ENCODE data around the gene RPL34.
A peak's percentile ranks its signal among the peaks of the same experiment; 100 is the strongest.
"Not testable (repeated sequence)": the region's sequence is repeated elsewhere in the genome, so short reads cannot be mapped to it uniquely, and the experiment has no call there.

RPL34 gene

GRCh38 chr4:108620101-108620932 lies at the start of gene RPL34:
RPL34 (plus strand) TSS chr4:108620576; CDS start chr4:108621960, 1,384 bp downstream.
- DNase-seq (ENCODE audit: low read depth) = peak; percentile 95

GRCh38 chr4:108570993-108571569 lies 49.3 kb upstream of the RPL34 start:
- no peak for DNase-seq (ENCODE audit: low read depth)

- no peak for DNase-seq (ENCODE audit: low read depth)
Observed at GRCh38 chr4:108574402-108574801, 46.0 kb upstream of the RPL34 start.

GRCh38 chr4:108581083-108581482 lies 39.3 kb upstream of the RPL34 start:
- no peak for DNase-seq (ENCODE audit: low read depth)

GRCh38 chr4:108586778-108587177 lies 33.6 kb upstream of the RPL34 start:
- DNase-seq (ENCODE audit: low read depth) = no peak

DNA sequence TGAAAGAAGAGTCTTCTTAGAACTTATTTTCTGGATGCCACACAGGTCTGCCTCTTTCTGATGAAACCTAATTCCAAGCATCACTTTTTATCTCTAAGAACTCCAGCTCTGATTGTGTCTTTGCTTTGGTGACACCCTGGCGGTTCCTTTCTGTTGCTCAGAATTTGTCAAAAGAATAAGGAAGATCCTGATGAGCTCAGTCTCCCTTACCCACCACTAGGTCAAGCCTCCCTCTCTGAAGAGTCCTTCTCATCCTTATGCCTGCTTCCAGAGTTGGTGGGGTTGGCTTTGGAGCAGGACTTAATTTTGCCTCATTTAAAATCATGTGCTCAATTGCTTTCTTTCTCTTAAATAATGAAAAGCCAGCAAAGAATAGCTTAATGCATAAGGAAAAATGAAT lies 31.5 kb upstream of the RPL34 start:
- no peak for DNase-seq (ENCODE audit: low read depth)

DNA sequence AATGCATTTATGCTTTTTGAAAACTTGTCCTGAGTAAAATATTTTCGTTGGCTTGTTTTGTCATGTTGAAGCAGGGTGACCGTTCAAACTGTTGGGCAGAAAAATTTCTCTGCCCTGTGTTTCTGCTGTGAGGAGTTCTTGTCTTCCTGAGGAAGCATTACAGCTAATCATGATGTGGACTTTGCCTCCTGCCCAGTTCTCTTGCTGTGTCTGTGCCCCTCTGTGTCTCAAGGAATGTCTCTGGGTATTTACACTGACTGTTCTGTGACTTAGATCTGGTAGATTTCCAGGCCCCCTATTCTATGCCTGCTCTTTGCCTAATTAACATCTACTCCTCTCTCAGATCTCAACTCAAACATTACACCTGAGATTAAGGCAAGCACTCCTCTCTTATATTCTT lies 30.4 kb upstream of the RPL34 start:
- no peak for DNase-seq (ENCODE audit: low read depth)

DNA sequence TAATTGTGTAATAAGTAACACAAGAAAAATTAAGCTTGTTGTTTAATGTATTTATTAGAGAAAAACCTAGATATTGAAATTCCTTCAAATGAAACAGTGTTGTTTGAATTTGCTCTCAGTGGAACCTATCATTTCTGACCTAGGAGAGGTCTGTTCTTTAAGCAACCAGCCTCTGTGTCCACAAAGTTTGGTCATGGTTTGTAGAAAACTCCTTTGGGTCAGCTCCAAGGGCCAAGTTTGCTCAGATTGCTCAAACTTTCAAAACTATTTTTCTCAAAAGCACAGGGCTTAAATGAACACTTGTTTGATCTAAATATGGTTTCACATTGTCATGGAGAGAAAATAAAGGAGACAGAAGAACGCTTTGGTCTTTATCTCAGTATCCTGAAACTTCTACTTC lies 29.6 kb upstream of the RPL34 start:
- DNase-seq (ENCODE audit: low read depth) = no peak

DNA sequence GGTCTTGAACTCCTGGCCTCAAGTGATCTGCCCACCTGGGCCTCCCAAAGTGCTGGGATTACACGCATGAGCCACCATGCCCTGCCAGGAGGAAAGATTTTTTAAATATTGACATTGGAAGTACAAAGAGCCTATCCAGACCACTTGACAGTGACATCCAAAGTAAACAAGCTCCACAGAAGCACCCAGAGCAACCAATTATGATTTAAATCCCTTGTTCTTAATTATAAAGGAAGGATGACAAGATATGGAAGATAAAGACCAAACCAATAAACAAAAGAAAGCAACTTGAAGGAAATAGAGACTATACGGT lies 27.7 kb upstream of the RPL34 start:
- DNase-seq (ENCODE audit: low read depth) = no peak

DNA sequence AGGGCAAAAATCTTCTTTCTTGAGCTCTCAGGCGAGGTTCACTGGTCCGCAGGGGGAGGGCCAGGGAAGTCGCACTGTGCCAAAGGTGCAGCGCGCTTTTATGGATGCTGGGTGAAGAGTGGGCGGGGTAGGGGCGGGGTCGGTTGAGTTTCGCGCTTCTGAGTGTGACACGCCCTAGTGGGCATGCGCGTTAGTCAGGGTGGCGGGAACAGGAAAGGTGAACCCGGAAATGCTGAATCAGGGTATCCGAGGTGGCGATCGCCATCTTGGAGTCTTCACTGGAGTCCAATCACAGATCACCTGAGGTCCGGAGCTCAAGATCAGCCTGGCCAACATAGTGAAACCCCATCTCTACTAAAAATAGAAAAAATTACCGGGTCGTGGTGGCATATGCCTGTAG lies 26.1 kb upstream of the RPL34 start:
- DNase-seq (ENCODE audit: low read depth) = not testable (repeated sequence)

DNA sequence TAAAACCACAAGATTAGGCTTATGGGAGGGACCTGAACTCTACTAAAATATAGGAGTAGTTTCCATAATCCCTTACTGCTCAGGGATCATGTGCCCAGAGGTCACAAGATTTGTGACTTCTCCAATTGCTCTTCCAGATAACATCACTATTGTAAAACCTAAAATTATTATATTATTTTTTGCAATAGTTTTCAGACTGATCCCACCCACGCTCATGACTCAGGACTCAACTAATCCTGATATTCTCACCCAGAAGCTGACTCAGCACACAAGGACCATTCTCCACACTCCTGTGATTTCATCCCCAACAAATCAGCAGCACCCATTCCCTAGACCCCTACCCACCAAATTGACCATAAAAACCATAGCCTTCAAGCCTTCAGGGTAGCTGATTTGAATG lies 24.0 kb upstream of the RPL34 start:
- DNase-seq (ENCODE audit: low read depth) = no peak

DNA sequence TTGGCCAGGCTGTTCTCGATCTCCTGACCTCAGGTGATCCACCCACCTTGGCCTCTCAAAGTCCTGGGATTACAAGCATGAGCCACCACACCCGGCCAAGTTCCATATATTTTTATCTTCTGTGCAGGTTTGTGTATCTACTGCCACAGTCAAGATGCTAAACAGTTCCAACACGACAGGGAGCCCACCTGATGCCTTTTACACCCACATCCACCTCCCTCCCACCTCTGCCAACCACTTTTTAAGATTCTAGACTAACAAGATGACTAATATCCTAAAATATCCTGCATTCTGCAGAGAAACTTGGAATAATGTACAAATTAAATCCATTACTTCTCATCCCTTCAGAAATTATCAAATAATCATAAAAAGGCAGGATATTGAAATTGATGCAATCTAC lies 19.3 kb upstream of the RPL34 start:
- no peak for DNase-seq (ENCODE audit: low read depth)

DNA sequence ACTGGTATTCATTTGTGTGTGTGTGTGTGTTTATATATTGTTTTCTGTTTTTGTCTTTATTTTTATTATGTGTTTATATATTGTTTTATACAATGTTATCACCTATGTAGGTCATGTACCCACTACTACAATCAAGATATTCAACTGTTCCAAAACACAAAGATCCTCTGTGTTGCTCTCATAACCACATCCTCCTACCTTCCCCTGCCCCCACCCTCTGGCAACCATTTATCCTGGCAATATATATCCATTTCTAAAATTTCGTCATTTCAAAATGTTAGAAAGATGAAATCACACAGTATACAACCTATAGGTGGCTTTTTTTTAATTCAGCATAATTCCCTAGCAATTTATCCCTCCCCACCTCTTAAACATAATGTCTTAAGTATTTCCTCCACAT lies 18.8 kb upstream of the RPL34 start:
- no peak for DNase-seq (ENCODE audit: low read depth)

- no peak for DNase-seq (ENCODE audit: low read depth)
Observed at GRCh38 chr4:108602163-108602562, 18.2 kb upstream of the RPL34 start.

GRCh38 chr4:108607079-108607815 lies 13.1 kb upstream of the RPL34 start:
- DNase-seq (ENCODE audit: low read depth) = no peak

DNA sequence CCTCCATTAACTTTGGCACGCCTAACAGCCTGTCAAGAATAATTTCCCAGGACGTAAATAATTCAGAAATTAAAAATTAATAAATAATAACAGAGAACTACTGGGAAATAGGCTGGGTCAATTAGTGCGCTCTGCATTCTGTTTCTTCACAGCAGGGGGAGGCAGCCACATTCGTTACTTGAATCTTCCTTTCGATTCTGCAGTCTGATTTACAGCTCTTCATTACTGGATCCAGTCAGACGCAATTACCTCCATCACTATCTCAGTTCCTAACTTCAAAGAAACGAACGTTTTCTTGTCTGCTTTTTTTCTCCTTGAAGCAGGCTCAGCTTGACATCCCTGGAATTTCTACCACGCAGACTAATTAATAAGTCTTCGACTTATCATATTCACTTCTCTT lies 9.0 kb upstream of the RPL34 start:
- no peak for DNase-seq (ENCODE audit: low read depth)

- no peak for DNase-seq (ENCODE audit: low read depth)
Observed at GRCh38 chr4:108612365-108612764, 8.0 kb upstream of the RPL34 start.

DNA sequence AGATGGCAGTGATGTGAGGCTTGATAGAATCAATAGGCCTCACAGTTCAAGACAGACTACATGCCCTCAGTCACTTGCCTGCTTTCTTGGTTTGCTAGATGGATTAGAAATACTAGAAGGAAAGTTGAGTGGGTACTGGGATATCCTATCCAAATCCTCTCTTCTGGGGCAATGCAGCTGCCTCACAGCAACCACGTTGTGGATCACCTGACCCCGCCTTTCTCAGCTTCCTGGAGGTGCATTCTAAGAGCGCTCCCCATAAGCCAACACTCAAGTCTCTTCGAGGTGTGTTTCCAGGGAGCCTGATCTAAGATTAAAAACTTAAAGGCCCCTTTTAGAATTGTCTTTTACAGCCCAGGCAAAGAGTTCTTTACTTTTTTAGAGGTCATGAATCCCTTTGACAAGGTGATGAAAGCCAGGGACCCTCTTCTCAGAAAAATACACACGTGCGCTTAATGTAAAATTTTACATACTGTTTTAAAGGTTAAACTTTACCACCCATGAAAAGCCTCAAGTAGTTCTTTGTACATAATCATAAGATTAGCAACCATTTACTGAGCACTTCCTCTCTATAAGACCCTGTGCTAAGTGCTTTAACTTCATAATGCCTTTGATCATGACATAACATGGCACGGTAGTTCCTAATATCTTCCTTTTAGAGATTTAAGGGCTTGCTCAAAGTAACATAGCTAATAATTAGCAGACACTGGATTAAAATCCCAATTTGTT lies 840 bp upstream of the RPL34 start:
- no peak for DNase-seq (ENCODE audit: low read depth)

DNA sequence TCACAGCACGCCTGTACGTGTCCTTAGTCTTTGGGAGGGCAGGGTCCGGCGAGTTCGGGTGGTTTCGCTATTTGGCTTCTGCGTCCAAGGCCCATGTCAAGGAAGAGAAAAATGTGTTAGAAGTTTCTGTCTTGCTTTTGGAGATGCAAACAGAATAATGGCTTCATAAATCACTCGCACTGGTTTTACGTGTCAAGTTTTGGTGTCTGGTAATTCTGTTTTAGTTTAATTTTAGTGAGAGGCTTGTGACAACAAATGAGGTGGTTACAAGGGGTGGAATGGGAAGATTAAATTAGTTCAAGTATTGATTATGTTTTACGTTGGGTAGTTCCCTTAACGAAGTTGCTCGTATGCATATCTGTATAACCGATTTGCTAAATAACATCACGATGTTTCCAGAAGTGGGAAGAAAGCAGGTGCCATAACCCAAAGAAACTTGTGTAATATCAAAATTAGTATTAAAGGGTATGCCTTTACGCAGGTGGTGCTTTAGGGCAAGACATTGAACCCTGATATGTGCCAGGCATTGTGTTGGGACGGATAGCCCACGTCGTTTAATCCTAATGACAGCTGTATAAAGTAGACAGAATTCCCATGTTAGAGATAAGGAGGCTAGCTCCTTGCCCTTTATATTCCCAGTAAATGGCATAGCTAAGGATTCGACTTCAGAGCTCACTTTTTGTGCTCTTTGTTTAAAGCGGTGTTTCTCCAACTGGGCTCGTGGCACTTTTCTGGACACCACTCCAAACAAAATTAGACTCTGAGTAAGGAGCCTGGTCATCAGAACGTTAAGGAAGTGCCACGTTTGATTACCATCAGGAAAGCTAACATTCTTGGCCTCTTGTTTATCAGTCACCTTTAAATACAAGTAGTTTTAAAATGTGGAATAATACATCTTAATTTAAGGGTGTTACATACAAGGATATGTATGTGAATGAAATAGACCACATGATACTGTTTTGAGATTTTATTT lies 843 bp downstream of the RPL34 start:
- no peak for DNase-seq (ENCODE audit: low read depth)

GRCh38 chr4:108622022-108622421 lies 1.6 kb downstream of the RPL34 start:
- no peak for DNase-seq (ENCODE audit: low read depth)

- DNase-seq (ENCODE audit: low read depth) = no peak
Observed at GRCh38 chr4:108622828-108623227, 2.5 kb downstream of the RPL34 start.

Data from T-helper 22 cell (primary cell).